GM12878 (cell line): ENCODE data around the gene GPATCH2L. TPM values are rescaled to one million over a fixed set of nuclear protein-coding genes. Genes with fewer than 3 reads are reported as not detected.
A peak's percentile ranks its signal among the peaks of the same experiment; 100 is the strongest.

Source experiments
- ATF7 ChIP-seq: fragments of 450-650 bp; IDR thresholded peaks from 2 replicates; pipeline ENCODE4 v1.6.1; 2016; ENCODE audit warnings: low read depth, mild to moderate bottlenecking
- CBX3 ChIP-seq: fragments of 200-600 bp; sonication (generic); IDR thresholded peaks from 2 replicates; pipeline ENCODE4 v1.6.1; 2016; ENCODE audit warnings: low read depth, borderline replicate concordance
- ETV6 ChIP-seq, 2 experiments: fragments of 450-650 bp in 1 of 2; IDR thresholded peaks in 1 of 2; conservative IDR thresholded peaks in 1 of 2; 2 replicates each; pipeline ENCODE4 v1.6.1; 2014; ENCODE audit warnings: antibody characterized with exemption in 1 of 2, borderline replicate concordance in 1 of 2, low read depth in 1 of 2, mild to moderate bottlenecking in 1 of 2, moderate library complexity in 1 of 2
- FOS ChIP-seq: IDR thresholded peaks from 3 replicates; pipeline ENCODE4 v1.6.1; 2011; ENCODE audit warnings: borderline replicate concordance; ENCODE audit not compliant: insufficient read length; ENCODE audit errors: extremely low read depth
- HDAC2 ChIP-seq: fragments of 200-600 bp; sonication (generic); IDR thresholded peaks from 2 replicates; pipeline ENCODE4 v1.6.1; 2017
- JUNB ChIP-seq: IDR thresholded peaks from 2 replicates; pipeline ENCODE4 v1.6.1; 2016; ENCODE audit warnings: antibody characterized with exemption, mild to moderate bottlenecking
- MEF2A ChIP-seq: IDR thresholded peaks from 2 replicates; pipeline ENCODE4 v1.6.1; 2011; ENCODE audit warnings: low read depth, mild to moderate bottlenecking, low read length, moderate library complexity; ENCODE audit not compliant: insufficient read depth
- MEF2B ChIP-seq: fragments of 450-650 bp; IDR thresholded peaks from 2 replicates; pipeline ENCODE4 v1.6.1; 2018; ENCODE audit warnings: mild to moderate bottlenecking, moderate library complexity; ENCODE audit not compliant: partially characterized antibody, poor library complexity, severe bottlenecking
- MTA3 ChIP-seq: IDR thresholded peaks from 2 replicates; pipeline ENCODE4 v1.6.1; 2012; ENCODE audit warnings: low read length, inconsistent platforms, borderline replicate concordance
- NBN ChIP-seq: fragments of 450-650 bp; IDR thresholded peaks from 2 replicates; pipeline ENCODE4 v1.6.1; 2016
- NR2C1 ChIP-seq: fragments of 450-650 bp; IDR thresholded peaks from 2 replicates; pipeline ENCODE4 v1.6.1; 2017; ENCODE audit warnings: antibody characterized with exemption, mild to moderate bottlenecking, moderate library complexity
- PAX8 ChIP-seq: fragments of 450-650 bp; IDR thresholded peaks from 2 replicates; pipeline ENCODE4 v1.6.1; 2017; ENCODE audit warnings: mild to moderate bottlenecking, moderate library complexity
- POLR2A ChIP-seq: IDR thresholded peaks from 2 replicates; pipeline ENCODE4 v1.6.1; 2011; ENCODE audit warnings: low read depth, mild to moderate bottlenecking, low read length
- POU2F2 ChIP-seq: IDR thresholded peaks from 3 replicates; pipeline ENCODE4 v1.6.1; 2011; ENCODE audit warnings: low read depth, mild to moderate bottlenecking, low read length, borderline replicate concordance
- RFX5 ChIP-seq: IDR thresholded peaks from 2 replicates; pipeline ENCODE4 v1.6.1; 2011; ENCODE audit warnings: low read depth, low read length, improper control_type of control experiment
- RUNX3 ChIP-seq: IDR thresholded peaks from 2 replicates; pipeline ENCODE4 v1.6.1; 2012; ENCODE audit warnings: low read length, inconsistent platforms
- SMC3 ChIP-seq: IDR thresholded peaks from 2 replicates; pipeline ENCODE4 v1.6.1; 2011; ENCODE audit warnings: low read length, improper control_type of control experiment, borderline replicate concordance
- TARDBP ChIP-seq: IDR thresholded peaks from 2 replicates; pipeline ENCODE4 v1.6.1; 2016; ENCODE audit warnings: borderline replicate concordance
- WRNIP1 ChIP-seq: IDR thresholded peaks from 2 replicates; pipeline ENCODE4 v1.6.1; 2011; ENCODE audit warnings: low read depth, low read length, improper control_type of control experiment, borderline replicate concordance
- YBX1 ChIP-seq: fragments of 450-650 bp; IDR thresholded peaks from 2 replicates; pipeline ENCODE4 v1.6.1; 2016; ENCODE audit warnings: antibody characterized with exemption
- YY1 ChIP-seq: IDR thresholded peaks from 2 replicates; pipeline ENCODE4 v1.6.1; 2011; ENCODE audit warnings: low read depth, mild to moderate bottlenecking, low read length
- ZBED1 ChIP-seq: IDR thresholded peaks from 2 replicates; pipeline ENCODE4 v1.6.1; 2016; ENCODE audit warnings: borderline replicate concordance
- ZZZ3 ChIP-seq: IDR thresholded peaks from 2 replicates; pipeline ENCODE4 v1.6.1; 2011; ENCODE audit warnings: low read depth; ENCODE audit not compliant: control insufficient read depth, insufficient read length
- polyA plus RNA-seq, 11 experiments: library from polyadenylated mRNA; depleted of rRNA in 4 of 11; unstranded in 6 of 11; stranded (reverse) in 5 of 11; fragments of >200 nt; fragmentation: Nextera tagmentation in 4 of 11; fragmentation: Illumina TruSeq in 1 of 11; extraction: Ambion mirVana in 4 of 11; extraction: Trizol in 1 of 11; gene quantifications; 1 replicate in 1 of 11; 2 replicates in 10 of 11; pipeline versions ENCODE4 v1.2.1 to v1.2.3, GENCODE V29; 2011 to 2016; ENCODE audit warnings: inconsistent platforms in 2 of 11, missing spikeins in 2 of 11, low read depth in 1 of 11
- total RNA-seq, 4 experiments: library from RNA; depleted of rRNA in 3 of 4; stranded (reverse); fragments of >200 nt in 3 of 4; fragmentation: Illumina TruSeq in 1 of 4; extraction: Trizol in 1 of 4; gene quantifications; 2 replicates each; pipeline versions ENCODE4 v1.2.1 to v1.2.3, GENCODE V29; 2013 to 2021
- TF ChIP-seq, protein P1 (sequence below): fragments of 450-650 bp; formaldehyde crosslinking; IDR thresholded peaks from 2 replicates; pipeline ENCODE4 v1.5.0; 2022; ENCODE audit warnings: mild to moderate bottlenecking, missing genetic modification characterization
- TF ChIP-seq, protein P2 (sequence below): IDR thresholded peaks from 2 replicates; pipeline ENCODE4 v1.6.1; 2012; ENCODE audit warnings: low read depth, low read length, improper control_type of control experiment
- TF ChIP-seq, protein P3 (sequence below): fragments of 450-650 bp; IDR thresholded peaks from 2 replicates; pipeline ENCODE4 v1.6.1; 2016; ENCODE audit warnings: mild to moderate bottlenecking
- TF ChIP-seq, protein P4 (sequence below): fragments of 450-650 bp; IDR thresholded peaks from 2 replicates; pipeline ENCODE4 v1.6.1; 2017; ENCODE audit warnings: mild to moderate bottlenecking

The GPATCH2L gene
- total and polyA plus RNA-seq, 10 of the 15 experiments (the other 5 are each of a cell fraction or from before 2014, with no cell fraction given): 9.1 to 50.9 (median 24.4) TPM

DNA sequence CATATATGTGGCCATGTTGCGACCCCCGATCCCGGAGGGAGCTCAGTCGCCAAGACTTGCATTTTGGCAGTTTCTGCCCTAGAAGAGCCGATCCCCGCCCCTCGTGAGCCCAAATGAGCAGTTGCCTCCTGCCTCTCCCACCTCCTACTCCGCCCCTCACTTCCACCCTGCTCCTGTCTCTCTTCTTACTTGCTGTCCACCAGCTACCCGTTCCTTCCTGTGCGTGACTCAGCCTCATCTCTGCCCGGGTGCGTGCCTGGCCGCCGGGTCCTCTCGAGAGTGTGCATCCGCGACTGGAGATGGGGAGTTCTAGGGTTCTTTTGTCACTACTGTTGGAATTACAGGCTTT lies 585 bp downstream of the GPATCH2L start (continued):
- TF ChIP-seq, protein P1, sequence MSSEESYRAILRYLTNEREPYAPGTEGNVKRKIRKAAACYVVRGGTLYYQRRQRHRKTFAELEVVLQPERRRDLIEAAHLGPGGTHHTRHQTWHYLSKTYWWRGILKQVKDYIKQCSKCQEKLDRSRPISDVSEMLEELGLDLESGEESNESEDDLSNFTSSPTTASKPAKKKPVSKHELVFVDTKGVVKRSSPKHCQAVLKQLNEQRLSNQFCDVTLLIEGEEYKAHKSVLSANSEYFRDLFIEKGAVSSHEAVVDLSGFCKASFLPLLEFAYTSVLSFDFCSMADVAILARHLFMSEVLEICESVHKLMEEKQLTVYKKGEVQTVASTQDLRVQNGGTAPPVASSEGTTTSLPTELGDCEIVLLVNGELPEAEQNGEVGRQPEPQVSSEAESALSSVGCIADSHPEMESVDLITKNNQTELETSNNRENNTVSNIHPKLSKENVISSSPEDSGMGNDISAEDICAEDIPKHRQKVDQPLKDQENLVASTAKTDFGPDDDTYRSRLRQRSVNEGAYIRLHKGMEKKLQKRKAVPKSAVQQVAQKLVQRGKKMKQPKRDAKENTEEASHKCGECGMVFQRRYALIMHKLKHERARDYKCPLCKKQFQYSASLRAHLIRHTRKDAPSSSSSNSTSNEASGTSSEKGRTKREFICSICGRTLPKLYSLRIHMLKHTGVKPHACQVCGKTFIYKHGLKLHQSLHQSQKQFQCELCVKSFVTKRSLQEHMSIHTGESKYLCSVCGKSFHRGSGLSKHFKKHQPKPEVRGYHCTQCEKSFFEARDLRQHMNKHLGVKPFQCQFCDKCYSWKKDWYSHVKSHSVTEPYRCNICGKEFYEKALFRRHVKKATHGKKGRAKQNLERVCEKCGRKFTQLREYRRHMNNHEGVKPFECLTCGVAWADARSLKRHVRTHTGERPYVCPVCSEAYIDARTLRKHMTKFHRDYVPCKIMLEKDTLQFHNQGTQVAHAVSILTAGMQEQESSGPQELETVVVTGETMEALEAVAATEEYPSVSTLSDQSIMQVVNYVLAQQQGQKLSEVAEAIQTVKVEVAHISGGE (CRISPR knock-in tag): no peak
- no peak for TF ChIP-seq POLR2A
- TF ChIP-seq ETV6 (conservative IDR thresholded peaks at IDR 0.05 in 1 of 2, IDR thresholded peaks at IDR 0.05 in 1 of 2; ENCODE audit: borderline replicate concordance in 1 of 2, low read depth in 1 of 2): peak in 1 of 2 experiments; percentile 10; a peak in 1 of 4 replicates
- TF ChIP-seq NBN: no peak
- no peak for TF ChIP-seq WRNIP1
- TF ChIP-seq RFX5: no peak
- no peak for TF ChIP-seq RUNX3
- TF ChIP-seq NR2C1: no peak
- no peak for TF ChIP-seq FOS
- 0 out of 2 replicates have a peak, but pooled peaks have one; percentile 13 for TF ChIP-seq MEF2A
- no peak for TF ChIP-seq YBX1
- TF ChIP-seq HDAC2: no peak
- peak; percentile 70; the same call in 1 of the 3 replicates for TF ChIP-seq POU2F2
- no peak for TF ChIP-seq CBX3
- TF ChIP-seq MEF2B: no peak
- no peak for TF ChIP-seq MTA3
- no peak for TF ChIP-seq ZZZ3
- TF ChIP-seq, protein P2, sequence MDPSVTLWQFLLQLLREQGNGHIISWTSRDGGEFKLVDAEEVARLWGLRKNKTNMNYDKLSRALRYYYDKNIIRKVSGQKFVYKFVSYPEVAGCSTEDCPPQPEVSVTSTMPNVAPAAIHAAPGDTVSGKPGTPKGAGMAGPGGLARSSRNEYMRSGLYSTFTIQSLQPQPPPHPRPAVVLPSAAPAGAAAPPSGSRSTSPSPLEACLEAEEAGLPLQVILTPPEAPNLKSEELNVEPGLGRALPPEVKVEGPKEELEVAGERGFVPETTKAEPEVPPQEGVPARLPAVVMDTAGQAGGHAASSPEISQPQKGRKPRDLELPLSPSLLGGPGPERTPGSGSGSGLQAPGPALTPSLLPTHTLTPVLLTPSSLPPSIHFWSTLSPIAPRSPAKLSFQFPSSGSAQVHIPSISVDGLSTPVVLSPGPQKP: no peak
- no peak for TF ChIP-seq TARDBP
- TF ChIP-seq, protein P3, sequence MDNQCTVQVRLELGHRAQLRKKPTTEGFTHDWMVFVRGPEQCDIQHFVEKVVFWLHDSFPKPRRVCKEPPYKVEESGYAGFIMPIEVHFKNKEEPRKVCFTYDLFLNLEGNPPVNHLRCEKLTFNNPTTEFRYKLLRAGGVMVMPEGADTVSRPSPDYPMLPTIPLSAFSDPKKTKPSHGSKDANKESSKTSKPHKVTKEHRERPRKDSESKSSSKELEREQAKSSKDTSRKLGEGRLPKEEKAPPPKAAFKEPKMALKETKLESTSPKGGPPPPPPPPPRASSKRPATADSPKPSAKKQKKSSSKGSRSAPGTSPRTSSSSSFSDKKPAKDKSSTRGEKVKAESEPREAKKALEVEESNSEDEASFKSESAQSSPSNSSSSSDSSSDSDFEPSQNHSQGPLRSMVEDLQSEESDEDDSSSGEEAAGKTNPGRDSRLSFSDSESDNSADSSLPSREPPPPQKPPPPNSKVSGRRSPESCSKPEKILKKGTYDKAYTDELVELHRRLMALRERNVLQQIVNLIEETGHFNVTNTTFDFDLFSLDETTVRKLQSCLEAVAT: 0 out of 2 replicates have a peak, but pooled peaks have one; percentile 80
- TF ChIP-seq SMC3: no peak
- TF ChIP-seq, protein P4, sequence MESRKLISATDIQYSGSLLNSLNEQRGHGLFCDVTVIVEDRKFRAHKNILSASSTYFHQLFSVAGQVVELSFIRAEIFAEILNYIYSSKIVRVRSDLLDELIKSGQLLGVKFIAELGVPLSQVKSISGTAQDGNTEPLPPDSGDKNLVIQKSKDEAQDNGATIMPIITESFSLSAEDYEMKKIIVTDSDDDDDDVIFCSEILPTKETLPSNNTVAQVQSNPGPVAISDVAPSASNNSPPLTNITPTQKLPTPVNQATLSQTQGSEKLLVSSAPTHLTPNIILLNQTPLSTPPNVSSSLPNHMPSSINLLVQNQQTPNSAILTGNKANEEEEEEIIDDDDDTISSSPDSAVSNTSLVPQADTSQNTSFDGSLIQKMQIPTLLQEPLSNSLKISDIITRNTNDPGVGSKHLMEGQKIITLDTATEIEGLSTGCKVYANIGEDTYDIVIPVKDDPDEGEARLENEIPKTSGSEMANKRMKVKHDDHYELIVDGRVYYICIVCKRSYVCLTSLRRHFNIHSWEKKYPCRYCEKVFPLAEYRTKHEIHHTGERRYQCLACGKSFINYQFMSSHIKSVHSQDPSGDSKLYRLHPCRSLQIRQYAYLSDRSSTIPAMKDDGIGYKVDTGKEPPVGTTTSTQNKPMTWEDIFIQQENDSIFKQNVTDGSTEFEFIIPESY: no peak
- no peak for TF ChIP-seq ATF7
- TF ChIP-seq PAX8: no peak
- TF ChIP-seq YY1: no peak
- 0 out of 2 replicates have a peak, but pooled peaks have one; percentile 48 for TF ChIP-seq ZBED1
- no peak for TF ChIP-seq JUNB
